ENCODE results near the gene CCM2.

- TF ChIP-seq CTCF (conservative IDR thresholded peaks at IDR 0.05 in 1 of 2, IDR thresholded peaks at IDR 0.05 in 1 of 2; ENCODE audit: extremely low read depth in 1 of 2, insufficient read depth in 1 of 2, low read depth in 1 of 2, low read length in 2 of 2) (no peak), EZH2 (IDR thresholded peaks at IDR 0.05; ENCODE audit: borderline replicate concordance, low read length) (no peak)
These were observed 119.5 kb downstream of the CCM2 start for GRCh38 chr7:45119550-45119949.

Data from mammary epithelial cell (primary cell).